IMR-90 (cell line): Measurements from ENCODE around the gene RPS27.
A peak's percentile ranks its signal among the peaks of the same experiment; 100 is the strongest.

ENCODE experiments used
- BHLHE40 ChIP-seq: fragments of 150-350 bp; IDR thresholded peaks from 2 replicates; pipeline ENCODE4 v1.6.1; 2016; ENCODE audit warnings: mild to moderate bottlenecking, low read depth, low read length
- CEBPB ChIP-seq: IDR thresholded peaks from 2 replicates; pipeline ENCODE4 v1.6.1; 2012; ENCODE audit warnings: low read depth, low read length, improper control_type of control experiment
- CHD1 ChIP-seq: IDR thresholded peaks from 2 replicates; pipeline ENCODE4 v1.6.1; 2012; ENCODE audit warnings: low read depth, low read length, improper control_type of control experiment
- FOS ChIP-seq: fragments of 150-350 bp; IDR thresholded peaks from 2 replicates; pipeline ENCODE4 v1.6.1; 2016; ENCODE audit warnings: low read depth, low read length
- MAFK ChIP-seq: IDR thresholded peaks from 2 replicates; pipeline ENCODE4 v1.6.1; 2012; ENCODE audit warnings: low read depth, low read length, improper control_type of control experiment
- POLR2A ChIP-seq: IDR thresholded peaks from 2 replicates; pipeline ENCODE4 v1.6.1; 2012; ENCODE audit warnings: mild to moderate bottlenecking, low read depth, low read length
- RAD21 ChIP-seq: IDR thresholded peaks from 2 replicates; pipeline ENCODE4 v1.6.1; 2012; ENCODE audit warnings: low read length, improper control_type of control experiment
- RCOR1 ChIP-seq: IDR thresholded peaks from 2 replicates; pipeline ENCODE4 v1.6.1; 2012; ENCODE audit warnings: mild to moderate bottlenecking, low read length, improper control_type of control experiment; ENCODE audit not compliant: insufficient replicate concordance
- RFX5 ChIP-seq: IDR thresholded peaks from 2 replicates; pipeline ENCODE4 v1.8.0; 2012; ENCODE audit warnings: low read depth, mild to moderate bottlenecking, low read length, moderate library complexity
- SMC3 ChIP-seq: fragments of 150-350 bp; IDR thresholded peaks from 2 replicates; pipeline ENCODE4 v1.6.1; 2016; ENCODE audit warnings: low read depth, mild to moderate bottlenecking, antibody characterized with exemption, low read length, moderate library complexity
- TF ChIP-seq, protein P1 (sequence below): conservative IDR thresholded peaks from 2 replicates; pipeline ENCODE4 v1.5.1; 2012; ENCODE audit warnings: mild to moderate bottlenecking, low read depth, low read length, improper control_type of control experiment
- TF ChIP-seq, protein P2 (sequence below): fragments of 150-350 bp; IDR thresholded peaks from 2 replicates; pipeline ENCODE4 v1.6.1; 2017; ENCODE audit warnings: mild to moderate bottlenecking, antibody characterized with exemption, low read length, low read depth
- TF ChIP-seq, protein P3 (sequence below): fragments of 150-350 bp; IDR thresholded peaks from 2 replicates; pipeline ENCODE4 v1.6.1; 2016; ENCODE audit warnings: low read depth, mild to moderate bottlenecking, low read length, moderate library complexity, borderline replicate concordance

GRCh38 chr1:153967107-153967999 lies 23.2 kb upstream of the RPS27 start, which contains the start of gene CREB3L4:
- TF ChIP-seq, protein P1, sequence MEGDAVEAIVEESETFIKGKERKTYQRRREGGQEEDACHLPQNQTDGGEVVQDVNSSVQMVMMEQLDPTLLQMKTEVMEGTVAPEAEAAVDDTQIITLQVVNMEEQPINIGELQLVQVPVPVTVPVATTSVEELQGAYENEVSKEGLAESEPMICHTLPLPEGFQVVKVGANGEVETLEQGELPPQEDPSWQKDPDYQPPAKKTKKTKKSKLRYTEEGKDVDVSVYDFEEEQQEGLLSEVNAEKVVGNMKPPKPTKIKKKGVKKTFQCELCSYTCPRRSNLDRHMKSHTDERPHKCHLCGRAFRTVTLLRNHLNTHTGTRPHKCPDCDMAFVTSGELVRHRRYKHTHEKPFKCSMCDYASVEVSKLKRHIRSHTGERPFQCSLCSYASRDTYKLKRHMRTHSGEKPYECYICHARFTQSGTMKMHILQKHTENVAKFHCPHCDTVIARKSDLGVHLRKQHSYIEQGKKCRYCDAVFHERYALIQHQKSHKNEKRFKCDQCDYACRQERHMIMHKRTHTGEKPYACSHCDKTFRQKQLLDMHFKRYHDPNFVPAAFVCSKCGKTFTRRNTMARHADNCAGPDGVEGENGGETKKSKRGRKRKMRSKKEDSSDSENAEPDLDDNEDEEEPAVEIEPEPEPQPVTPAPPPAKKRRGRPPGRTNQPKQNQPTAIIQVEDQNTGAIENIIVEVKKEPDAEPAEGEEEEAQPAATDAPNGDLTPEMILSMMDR: peak; percentile 60
- peak; percentile 61; the same call in 1 of the 2 replicates for TF ChIP-seq FOS
- TF ChIP-seq CHD1: no peak
- TF ChIP-seq POLR2A: peak; percentile 66; the same call in 1 of the 2 replicates
- no peak for TF ChIP-seq MAFK
- no peak for TF ChIP-seq RFX5
- TF ChIP-seq, protein P2, sequence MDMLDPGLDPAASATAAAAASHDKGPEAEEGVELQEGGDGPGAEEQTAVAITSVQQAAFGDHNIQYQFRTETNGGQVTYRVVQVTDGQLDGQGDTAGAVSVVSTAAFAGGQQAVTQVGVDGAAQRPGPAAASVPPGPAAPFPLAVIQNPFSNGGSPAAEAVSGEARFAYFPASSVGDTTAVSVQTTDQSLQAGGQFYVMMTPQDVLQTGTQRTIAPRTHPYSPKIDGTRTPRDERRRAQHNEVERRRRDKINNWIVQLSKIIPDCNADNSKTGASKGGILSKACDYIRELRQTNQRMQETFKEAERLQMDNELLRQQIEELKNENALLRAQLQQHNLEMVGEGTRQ: peak; percentile 95
- TF ChIP-seq RCOR1: no peak
- TF ChIP-seq, protein P3, sequence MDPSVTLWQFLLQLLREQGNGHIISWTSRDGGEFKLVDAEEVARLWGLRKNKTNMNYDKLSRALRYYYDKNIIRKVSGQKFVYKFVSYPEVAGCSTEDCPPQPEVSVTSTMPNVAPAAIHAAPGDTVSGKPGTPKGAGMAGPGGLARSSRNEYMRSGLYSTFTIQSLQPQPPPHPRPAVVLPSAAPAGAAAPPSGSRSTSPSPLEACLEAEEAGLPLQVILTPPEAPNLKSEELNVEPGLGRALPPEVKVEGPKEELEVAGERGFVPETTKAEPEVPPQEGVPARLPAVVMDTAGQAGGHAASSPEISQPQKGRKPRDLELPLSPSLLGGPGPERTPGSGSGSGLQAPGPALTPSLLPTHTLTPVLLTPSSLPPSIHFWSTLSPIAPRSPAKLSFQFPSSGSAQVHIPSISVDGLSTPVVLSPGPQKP: no peak
- no peak for TF ChIP-seq SMC3
- no peak for TF ChIP-seq CEBPB
- peak; percentile 19; the same call in 1 of the 2 replicates for TF ChIP-seq RAD21
- TF ChIP-seq BHLHE40: peak; percentile 56; the same call in 1 of the 2 replicates
